GDM1 (cell line): ENCODE measurements around the gene NTN4.
"Not testable (repeated sequence)": the region's sequence is repeated elsewhere in the genome, so short reads cannot be mapped to it uniquely, and the experiment has no call there.

ENCODE experiments used
- DNase-seq: peaks from one replicate; lab custom pipeline; 2025; lab: John Stamatoyannopoulos, UW

The NTN4 gene

GRCh38 chr12:95654665-95655064 is 135.9 kb downstream of the NTN4 start:
- not testable (repeated sequence) for DNase-seq

GRCh38 chr12:95653771-95654546 is 136.6 kb downstream of the NTN4 start:
- DNase-seq, result no peak

GRCh38 chr12:95651681-95652080 is 138.9 kb downstream of the NTN4 start:
- no peak for DNase-seq

GRCh38 chr12:95648990-95649791 is 141.4 kb downstream of the NTN4 start:
- DNase-seq, result no peak

GRCh38 chr12:95646781-95647190 is 143.8 kb downstream of the NTN4 start:
- no peak for DNase-seq

- no peak for DNase-seq
These were observed 147.3 kb downstream of the NTN4 start for GRCh38 chr12:95643256-95643655.

- no peak for DNase-seq
These were observed 148.0 kb downstream of the NTN4 start for GRCh38 chr12:95642583-95642982.

- DNase-seq, result no peak
These were observed 149.1 kb downstream of the NTN4 start for GRCh38 chr12:95641299-95641952.

- no peak for DNase-seq
These were observed 150.0 kb downstream of the NTN4 start for GRCh38 chr12:95640516-95640915.

- no peak for DNase-seq
These were observed 153.0 kb downstream of the NTN4 start for GRCh38 chr12:95637471-95638155.

- DNase-seq, result no peak
These were observed 153.6 kb downstream of the NTN4 start for GRCh38 chr12:95637010-95637409.

- no peak for DNase-seq
These were observed 155.6 kb downstream of the NTN4 start for GRCh38 chr12:95634622-95635621.

- DNase-seq, result no peak
These were observed 156.7 kb downstream of the NTN4 start for GRCh38 chr12:95633732-95634465.

- DNase-seq, result no peak
These were observed 157.4 kb downstream of the NTN4 start for GRCh38 chr12:95633049-95633731.

- no peak for DNase-seq
These were observed 160.1 kb downstream of the NTN4 start for GRCh38 chr12:95630496-95630895.

GRCh38 chr12:95629392-95629791 is 161.2 kb downstream of the NTN4 start:
- no peak for DNase-seq

GRCh38 chr12:95626854-95627253 is 163.7 kb downstream of the NTN4 start:
- no peak for DNase-seq

- no peak for DNase-seq
These were observed 165.6 kb downstream of the NTN4 start for GRCh38 chr12:95625012-95625411.

GRCh38 chr12:95624589-95624988 is 166.0 kb downstream of the NTN4 start:
- DNase-seq, result no peak
